GM12801 (cell line): ENCODE data around the gene CHERP.

Experiments
- CTCF ChIP-seq: IDR thresholded peaks from one replicate; pipeline ENCODE4 v1.5.1; 2011; ENCODE audit warnings: control low read depth; ENCODE audit not compliant: insufficient read length; ENCODE audit errors: extremely low read depth

Gene CHERP

GRCh38 chr19:16525751-16526481 lies 16.3 kb downstream of the CHERP start:
- no peak for TF ChIP-seq CTCF

DNA sequence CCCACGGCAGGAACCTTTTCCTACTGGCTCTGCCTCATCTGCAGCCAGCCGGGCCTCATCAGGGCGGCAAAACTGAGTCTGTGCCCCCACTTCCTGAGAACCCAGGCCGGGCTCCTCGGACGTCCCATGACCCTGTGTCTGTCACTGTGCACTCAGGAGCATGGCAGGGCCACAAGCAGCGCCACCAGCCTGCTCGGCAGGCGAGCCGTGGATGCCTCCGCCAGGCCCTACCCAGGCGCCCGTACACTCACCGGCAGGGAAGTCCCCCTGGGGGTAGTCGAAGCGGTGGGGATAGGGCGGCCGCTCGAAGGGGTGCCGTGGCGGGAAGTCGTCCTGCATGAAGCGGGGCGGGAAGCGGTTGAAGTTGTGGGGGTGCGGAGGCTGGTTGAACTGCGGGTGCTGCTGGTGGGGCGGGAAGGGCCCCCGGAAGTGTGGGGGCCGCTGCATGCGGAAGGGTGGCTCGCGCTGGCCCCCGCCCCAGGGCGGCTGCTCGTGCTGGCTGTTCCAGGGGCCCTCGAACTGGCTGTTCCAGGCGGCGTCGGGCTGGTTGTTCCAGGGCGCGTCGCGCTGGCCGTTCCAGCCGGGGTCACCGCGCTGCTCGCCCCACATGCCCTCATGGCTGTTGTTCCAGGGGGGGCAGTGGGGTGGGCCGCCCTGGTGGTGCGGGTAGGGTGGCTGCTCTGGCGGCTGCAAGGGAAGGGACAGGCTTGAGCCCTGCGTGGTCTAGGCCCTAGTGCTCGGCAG lies 17.1 kb downstream of the CHERP start:
- no peak for TF ChIP-seq CTCF

- TF ChIP-seq CTCF = no peak
These were observed 19.5 kb downstream of the CHERP start for GRCh38 chr19:16522559-16523377.

DNA sequence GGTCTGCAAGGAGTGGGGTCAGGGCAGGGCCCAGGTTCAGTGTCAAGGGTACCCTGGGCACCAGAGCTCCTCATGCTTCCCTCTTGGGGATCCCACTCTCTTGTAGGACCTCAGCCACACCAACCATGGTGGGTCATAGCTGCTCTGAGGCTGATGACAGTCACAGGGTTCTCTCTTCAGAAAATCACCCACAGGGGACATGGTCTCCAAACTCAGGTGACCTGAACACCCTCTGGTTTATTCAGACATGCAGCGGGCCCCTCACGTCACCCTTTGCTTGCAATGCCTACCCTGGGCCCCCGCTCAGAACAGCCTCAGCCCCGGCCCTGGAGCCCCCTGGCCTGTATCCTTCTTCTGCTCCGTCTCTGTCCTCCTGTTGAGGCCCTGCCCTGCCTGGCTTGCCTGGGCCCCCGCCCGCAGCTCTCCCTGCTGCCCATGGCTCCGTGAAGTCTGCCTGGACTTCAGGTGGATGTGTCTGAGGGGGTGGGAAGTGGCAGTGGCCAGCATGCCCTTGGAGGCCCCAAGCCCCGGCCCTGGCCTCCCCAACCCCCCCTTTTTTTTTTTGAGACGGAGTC lies 20.4 kb downstream of the CHERP start:
- TF ChIP-seq CTCF = no peak

- TF ChIP-seq CTCF = no peak
These were observed 21.1 kb downstream of the CHERP start for GRCh38 chr19:16520986-16521624.

DNA sequence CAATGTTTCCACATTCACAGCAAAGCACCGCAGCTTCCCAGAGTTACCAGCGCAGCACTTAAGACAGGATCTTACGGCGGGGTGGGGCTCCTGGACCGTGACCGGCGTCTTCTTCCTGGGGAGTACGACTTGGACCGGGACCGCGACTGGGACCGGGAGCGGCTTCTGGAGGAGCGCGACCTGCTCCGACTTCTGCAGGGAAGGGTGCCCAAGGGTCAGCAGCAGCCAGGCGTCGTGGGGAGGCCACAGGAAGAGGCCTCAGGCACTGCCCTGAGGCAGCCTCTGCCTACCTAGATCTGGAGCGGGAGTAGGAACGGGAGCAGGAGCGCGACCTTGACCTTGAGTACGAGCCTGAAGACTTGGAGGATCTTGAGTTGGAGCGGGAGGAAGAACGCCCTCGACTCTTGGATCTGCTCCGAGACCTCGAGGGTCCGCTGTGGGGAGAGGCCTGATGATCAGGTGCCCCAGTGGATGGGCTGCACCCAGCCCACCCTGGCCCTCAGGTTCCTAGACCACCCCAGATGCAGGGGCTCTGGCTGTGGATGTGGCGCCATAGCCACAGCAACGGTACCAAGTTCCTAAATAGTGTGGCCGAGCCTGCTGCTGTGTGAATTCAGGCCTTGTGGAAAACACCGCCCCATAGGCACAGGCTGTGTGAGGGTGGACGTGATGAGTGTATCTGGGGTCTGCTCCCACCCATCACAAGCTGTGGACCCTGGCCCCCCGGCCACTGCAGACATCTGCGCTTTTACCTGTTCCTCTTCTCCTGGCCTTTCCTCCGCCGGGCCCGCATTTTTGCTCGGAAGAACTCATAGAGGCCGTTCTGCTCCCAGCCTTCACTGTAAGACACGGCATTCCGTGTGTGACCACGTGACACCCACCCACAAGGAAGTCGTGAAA lies 21.9 kb downstream of the CHERP start:
- no peak for TF ChIP-seq CTCF
